IMR-90 (cell line): ENCODE data around the gene CHD2. TPM values are rescaled to one million over a fixed set of nuclear protein-coding genes. Genes with fewer than 3 reads are reported as not detected.

ENCODE experiments used
- ATAC-seq: fragments of 200-7000 bp; cut with Tn5 transposase; 2 replicates; pipeline ENCODE4 v1.9.1; 2020; ENCODE audit warnings: low read depth, mild to moderate bottlenecking, moderate library complexity
- BruUV-seq: library from RNA; stranded (reverse); fragments of 400-500 nt; replicated peaks from 2 replicates; lab custom pipeline; 2021; lab: Mats Ljungman, UMichigan
- CTCF ChIA-PET: fragments of 300-600 bp; formaldehyde crosslinking; extraction: SDS; loops from one replicate; lab custom pipeline; 2021; ENCODE audit warnings: antibody characterized with exemption; lab: Yijun Ruan, JAX
- POLR2A ChIA-PET: fragments of 300-600 bp; sonication (Branson Sonifier 250); formaldehyde crosslinking; loops from one replicate; lab custom pipeline; 2022; ENCODE audit warnings: antibody characterized with exemption; ENCODE audit not compliant: unreplicated experiment; lab: Charles Lee
- DNase-seq: peaks from one replicate; pipeline ENCODE4 v3.0.0; 2013
- H2AFZ ChIP-seq: replicated peaks from 2 replicates; pipeline ENCODE3; 2013; ENCODE audit warnings: low read length, mild to moderate bottlenecking; ENCODE audit not compliant: poor library complexity
- H2AK5ac ChIP-seq: 2 replicates; pipeline ENCODE4 v1.6.1; 2013; ENCODE audit warnings: low read depth, low read length, inconsistent platforms
- H2AK9ac ChIP-seq: replicated peaks from 2 replicates; pipeline ENCODE3; 2013; ENCODE audit warnings: mild to moderate bottlenecking, low read depth, low read length, moderate library complexity; ENCODE audit not compliant: poor library complexity
- H2BK120ac ChIP-seq: 2 replicates; pipeline ENCODE4 v1.6.1; 2013; ENCODE audit warnings: low read depth, low read length, inconsistent platforms
- H2BK15ac ChIP-seq: 3 replicates; pipeline ENCODE4 v1.6.1; 2013; ENCODE audit warnings: low read depth, low read length, inconsistent platforms
- H2BK20ac ChIP-seq: 2 replicates; pipeline ENCODE4 v1.6.1; 2013; ENCODE audit warnings: low read depth, mild to moderate bottlenecking, inconsistent platforms, low read length, moderate library complexity
- H2BK5ac ChIP-seq: 2 replicates; pipeline ENCODE4 v1.6.1; 2013; ENCODE audit warnings: mild to moderate bottlenecking, low read depth, low read length, inconsistent platforms; ENCODE audit not compliant: poor library complexity, severe bottlenecking
- H3K14ac ChIP-seq: replicated peaks from 2 replicates; pipeline ENCODE4 v1.6.1; 2013; ENCODE audit warnings: low read depth, low read length, inconsistent platforms
- H3K18ac ChIP-seq: 2 replicates; pipeline ENCODE4 v1.6.1; 2013; ENCODE audit warnings: low read depth, low read length, control low read depth
- H3K23ac ChIP-seq: 2 replicates; pipeline ENCODE4 v1.6.1; 2013; ENCODE audit warnings: low read depth, low read length, inconsistent platforms
- H3K27ac ChIP-seq: 2 replicates; pipeline ENCODE4 v1.5.1; 2013; ENCODE audit warnings: mild to moderate bottlenecking, control low read depth, low read length; ENCODE audit not compliant: insufficient read depth
- H3K27me3 ChIP-seq: 2 replicates; pipeline ENCODE4 v1.6.1; 2013; ENCODE audit warnings: low read length; ENCODE audit not compliant: control insufficient read depth, insufficient read depth
- H3K36me3 ChIP-seq: 2 replicates; pipeline ENCODE4 v1.6.1; 2013; ENCODE audit warnings: low read length, mixed read lengths; ENCODE audit not compliant: control insufficient read depth, insufficient read depth
- H3K4ac ChIP-seq: 2 replicates; pipeline ENCODE4 v1.6.1; 2013; ENCODE audit warnings: low read depth, low read length, inconsistent platforms
- H3K4me1 ChIP-seq: 2 replicates; pipeline ENCODE4 v1.6.1; 2013; ENCODE audit warnings: low read length, mixed read lengths; ENCODE audit not compliant: control insufficient read depth, insufficient read depth
- H3K4me2 ChIP-seq: 2 replicates; pipeline ENCODE4 v1.6.1; 2013; ENCODE audit warnings: low read depth, mild to moderate bottlenecking, control low read depth, low read length, moderate library complexity
- H3K4me3 ChIP-seq: 2 replicates; pipeline ENCODE4 v1.5.1; 2013; ENCODE audit warnings: low read depth, mild to moderate bottlenecking, control low read depth, low read length, moderate library complexity; ENCODE audit not compliant: insufficient read depth
- H3K56ac ChIP-seq: 2 replicates; pipeline ENCODE4 v1.6.1; 2013; ENCODE audit warnings: low read length, inconsistent platforms; ENCODE audit not compliant: insufficient read depth; ENCODE audit errors: extremely low read depth
- H3K79me1 ChIP-seq, 2 experiments: 2 replicates each; pipeline ENCODE4 v1.6.1; 2013; ENCODE audit warnings: low read length in 2 of 2, inconsistent platforms in 1 of 2, low read depth in 1 of 2
- H3K9ac ChIP-seq: 2 replicates; pipeline ENCODE4 v1.6.1; 2013; ENCODE audit warnings: low read depth, low read length, control low read depth
- H3K9me1 ChIP-seq: 2 replicates; pipeline ENCODE4 v1.6.1; 2013; ENCODE audit warnings: low read length, inconsistent platforms; ENCODE audit not compliant: insufficient read depth
- H3K9me3 ChIP-seq: 2 replicates; pipeline ENCODE4 v1.6.1; 2013; ENCODE audit warnings: low read length; ENCODE audit not compliant: control insufficient read depth, insufficient read depth
- H4K20me1 ChIP-seq: 2 replicates; pipeline ENCODE4 v1.6.1; 2013; ENCODE audit warnings: low read length, inconsistent platforms; ENCODE audit not compliant: insufficient read depth
- H4K5ac ChIP-seq: 2 replicates; pipeline ENCODE4 v1.6.1; 2013; ENCODE audit warnings: mild to moderate bottlenecking, low read depth, low read length, control low read depth
- H4K8ac ChIP-seq, 2 experiments: 2 replicates each; pipeline ENCODE4 v1.6.1; 2013; ENCODE audit warnings: low read depth in 2 of 2, low read length in 2 of 2, control low read depth in 1 of 2, inconsistent platforms in 1 of 2
- H4K91ac ChIP-seq: 2 replicates; pipeline ENCODE4 v1.6.1; 2013; ENCODE audit warnings: low read depth, low read length, inconsistent platforms; ENCODE audit not compliant: insufficient read depth
- CEBPB ChIP-seq: IDR thresholded peaks from 2 replicates; pipeline ENCODE4 v1.6.1; 2012; ENCODE audit warnings: low read depth, low read length, improper control_type of control experiment
- CHD1 ChIP-seq: IDR thresholded peaks from 2 replicates; pipeline ENCODE4 v1.6.1; 2012; ENCODE audit warnings: low read depth, low read length, improper control_type of control experiment
- FOS ChIP-seq: fragments of 150-350 bp; IDR thresholded peaks from 2 replicates; pipeline ENCODE4 v1.6.1; 2016; ENCODE audit warnings: low read depth, low read length
- MAZ ChIP-seq: IDR thresholded peaks from 2 replicates; pipeline ENCODE4 v1.6.1; 2012; ENCODE audit warnings: low read depth, mild to moderate bottlenecking, low read length, improper control_type of control experiment, moderate library complexity, borderline replicate concordance
- NFE2L2 ChIP-seq: fragments of 150-350 bp; IDR thresholded peaks from 2 replicates; pipeline ENCODE4 v1.6.1; 2016; ENCODE audit warnings: low read depth, mild to moderate bottlenecking, low read length
- POLR2A ChIP-seq: IDR thresholded peaks from 2 replicates; pipeline ENCODE4 v1.6.1; 2012; ENCODE audit warnings: mild to moderate bottlenecking, low read depth, low read length
- RAD21 ChIP-seq: IDR thresholded peaks from 2 replicates; pipeline ENCODE4 v1.6.1; 2012; ENCODE audit warnings: low read length, improper control_type of control experiment
- RCOR1 ChIP-seq: IDR thresholded peaks from 2 replicates; pipeline ENCODE4 v1.6.1; 2012; ENCODE audit warnings: mild to moderate bottlenecking, low read length, improper control_type of control experiment; ENCODE audit not compliant: insufficient replicate concordance
- SMC3 ChIP-seq: fragments of 150-350 bp; IDR thresholded peaks from 2 replicates; pipeline ENCODE4 v1.6.1; 2016; ENCODE audit warnings: low read depth, mild to moderate bottlenecking, antibody characterized with exemption, low read length, moderate library complexity
- WGBS, 2 experiments: methylation state at CpG; one replicate each; pipeline versions ENCODE4 v1.1.5 to v1.1.7; 2013; ENCODE audit warnings: missing lambda C conversion rate in 2 of 2; ENCODE audit not compliant: insufficient read length in 1 of 2; ENCODE audit errors: extremely low coverage in 2 of 2; 5-methylcytosine and 5-hydroxymethylcytosine counted together
- dilution Hi-C: fragments of 300-500 bp; cut with HindIII; formaldehyde crosslinking; loops from one replicate; pipeline ENCODE4 v1.14.3; 2018; ENCODE audit warnings: low sequenced_read_pairs; ENCODE audit not compliant: unreplicated experiment
- in situ Hi-C: fragments of 300-500 bp; cut with MboI; formaldehyde crosslinking; loops from 3 replicates; pipeline ENCODE4 v1.14.3; 2019; ENCODE audit warnings: low sequenced_read_pairs, inconsistent platforms, mixed read lengths
- intact Hi-C: fragments of 100-400 bp; cut with micrococcal nuclease; formaldehyde crosslinking; loops from 2 replicates; pipeline ENCODE4 v1.10.0; 2022
- polyA plus RNA-seq, 3 experiments: library from polyadenylated mRNA; depleted of rRNA; stranded (reverse); fragments of >200 nt; gene quantifications; 2 replicates each; pipeline ENCODE4 v1.2.3, GENCODE V29; 2012; ENCODE audit warnings: low replicate concordance in 1 of 3
- total RNA-seq: library from RNA; depleted of rRNA; stranded (reverse); fragments of >200 nt; gene quantifications from 2 replicates; pipeline ENCODE4 v1.2.3, GENCODE V29; 2012

CHD2 gene
- total and polyA plus RNA-seq, 2 of the 4 experiments (the other 2 are of a cell fraction) = 44.9 to 64.7 TPM

GRCh38 chr15:93072011-93072410, 171.9 kb downstream of the CHD2 start:
- H4K91ac ChIP-seq = no peak overlapping the region
- no peaks in the 10 kb centered on the region; the same call in 1 of the 2 replicates for H3K4me1 ChIP-seq
- H3K27ac ChIP-seq = no peak overlapping the region
- H3K23ac ChIP-seq = no peak overlapping the region
- peak overlapping the region; percentile 56; the same call in 1 of the 2 replicates for H3K4me3 ChIP-seq
- no peak overlapping the region for H2BK5ac ChIP-seq
- no peaks in the 10 kb centered on the region for H3K36me3 ChIP-seq
- TF ChIP-seq RCOR1 (no peak), CEBPB (no peak), POLR2A (no peak), FOS (no peak), MAZ (no peak), NFE2L2 (no peak), SMC3 (no peak), RAD21 (no peak), CHD1 (no peak)
- CTCF ChIA-PET = interaction anchor here (1.6 kb wide), 1 partner anchor 1048 kb away, joined by 3 read pairs; no protein-coding TSS in a partner anchor
- no peak overlapping the region; the same call in 1 of the 2 replicates for H3K9ac ChIP-seq
- peak overlapping the region; percentile 79 for H2AFZ ChIP-seq
- DNase-seq (peak; percentile 14), ATAC-seq (peak; percentile 16; the same call in 1 of the 2 replicates)
- POLR2A ChIA-PET = interaction anchor here (0.6 kb wide), 1 partner anchor 1065 kb away, joined by 3 read pairs; no protein-coding TSS in a partner anchor
- peak overlapping the region; percentile 95 for H3K4me2 ChIP-seq
- H4K20me1 ChIP-seq = no peaks in the 10 kb centered on the region
- in situ Hi-C loops (no loop called here), intact Hi-C loops (loop anchor here (2.0 kb wide), 1 partner anchor 41 kb away; no protein-coding TSS in a partner anchor), dilution Hi-C loops (no loop called here)
- H2AK5ac ChIP-seq = no peak overlapping the region
- 0% methylated on average over 1 of the region's 10 CpGs; no CpG with 5 or more reads in 1 of the 2 experiments for WGBS, 2 experiments
- H2AK9ac ChIP-seq = no peak overlapping the region
- no peak overlapping the region for H3K56ac ChIP-seq
- no peak overlapping the region for H2BK20ac ChIP-seq
- H4K5ac ChIP-seq = no peak overlapping the region
- H2BK15ac ChIP-seq = no peak overlapping the region
- H3K4ac ChIP-seq = no peak overlapping the region
- H4K8ac ChIP-seq = no peak overlapping the region
- no peaks in the 10 kb centered on the region for H3K9me1 ChIP-seq
- H3K14ac ChIP-seq = no peak overlapping the region
- no peaks in the 10 kb centered on the region for H3K9me3 ChIP-seq
- no peaks in the 10 kb centered on the region for H3K79me1 ChIP-seq
- BruUV-seq = no TSS peak
- H3K27me3 ChIP-seq = peaks cover 46% of the 10 kb centered on the region
- H3K18ac ChIP-seq = no peak overlapping the region; the same call in 1 of the 2 replicates
- H2BK120ac ChIP-seq = no peak overlapping the region
